Activated T-helper 17 cell treated with anti-CD3 and anti-CD28 coated beads, Interleukin-2, amount 50 U/mL, for 72 hours (primary cell): ENCODE data around the gene CELSR3. TPM values are rescaled to one million over a fixed set of nuclear protein-coding genes. Genes with fewer than 3 reads are reported as not detected.

Experiments
- ATAC-seq: fragments of 150-1000 bp; cut with Tn5 transposase; replicated peaks from 2 replicates; pipeline ENCODE4 v1.10.0; 2021; ENCODE audit warnings: mild to moderate bottlenecking, moderate library complexity
- H3K27ac Mint-ChIP-seq: one replicate; pipeline ENCODE4 v1.8.0; 2022; ENCODE audit warnings: mixed read lengths
- H3K27me3 Mint-ChIP-seq: one replicate; pipeline ENCODE4 v1.8.0; 2022; ENCODE audit warnings: mixed read lengths
- H3K36me3 Mint-ChIP-seq: one replicate; pipeline ENCODE4 v1.8.0; 2022; ENCODE audit warnings: low read depth, mild to moderate bottlenecking, mixed read lengths
- H3K4me1 Mint-ChIP-seq: one replicate; pipeline ENCODE4 v1.8.0; 2022; ENCODE audit warnings: mixed read lengths
- H3K4me3 Mint-ChIP-seq: one replicate; pipeline ENCODE4 v1.8.0; 2022; ENCODE audit warnings: mild to moderate bottlenecking, mixed read lengths
- H3K9me3 Mint-ChIP-seq: one replicate; pipeline ENCODE4 v1.8.0; 2022; ENCODE audit warnings: mixed read lengths
- total RNA-seq, 2 donors: library from RNA; stranded (reverse); gene quantifications; one replicate each; pipeline ENCODE4 v1.2.3, GENCODE V29; 2022

Gene CELSR3
- total RNA-seq, 2 donors from 2014 or later: 20.3 to 27.1 TPM

DNA sequence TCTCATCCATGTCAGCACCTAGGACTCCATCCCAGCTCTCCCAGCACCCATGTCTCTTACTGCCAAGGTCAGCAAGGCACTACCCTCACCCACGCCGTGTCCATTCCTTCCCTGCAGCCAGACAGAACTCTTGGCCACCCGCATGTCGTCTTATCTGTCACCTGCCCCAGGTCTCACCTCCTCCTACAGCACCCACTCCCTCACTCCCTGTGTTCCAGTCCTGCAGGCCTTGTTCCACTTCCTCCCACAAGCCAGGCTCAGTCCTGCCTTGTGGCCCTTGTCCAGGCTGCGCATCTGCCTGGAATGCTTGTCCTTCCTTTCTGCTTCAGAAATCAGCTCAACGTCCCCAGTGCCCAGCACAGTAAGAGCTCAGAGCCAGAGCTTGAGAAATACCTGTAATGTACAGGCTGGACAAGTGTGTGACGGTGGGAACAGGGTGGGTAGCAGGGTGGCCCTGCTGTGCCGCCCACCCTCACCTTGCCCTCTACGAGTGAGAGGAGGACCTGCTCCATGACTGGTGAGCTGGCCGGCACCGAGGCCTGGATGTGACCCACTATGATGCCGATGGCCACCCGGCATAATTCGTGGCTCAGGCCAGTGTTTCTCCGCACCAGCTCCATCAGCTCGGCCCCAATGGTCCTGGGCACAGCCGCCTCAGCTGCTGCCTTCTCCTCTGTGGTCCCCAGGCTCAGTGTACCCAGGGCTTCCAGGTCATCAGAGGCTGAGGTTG, 18.3 kb upstream of the CELSR3 start:
- H3K4me1 Mint-ChIP-seq: peaks cover 35% of the 10 kb centered on the region

DNA sequence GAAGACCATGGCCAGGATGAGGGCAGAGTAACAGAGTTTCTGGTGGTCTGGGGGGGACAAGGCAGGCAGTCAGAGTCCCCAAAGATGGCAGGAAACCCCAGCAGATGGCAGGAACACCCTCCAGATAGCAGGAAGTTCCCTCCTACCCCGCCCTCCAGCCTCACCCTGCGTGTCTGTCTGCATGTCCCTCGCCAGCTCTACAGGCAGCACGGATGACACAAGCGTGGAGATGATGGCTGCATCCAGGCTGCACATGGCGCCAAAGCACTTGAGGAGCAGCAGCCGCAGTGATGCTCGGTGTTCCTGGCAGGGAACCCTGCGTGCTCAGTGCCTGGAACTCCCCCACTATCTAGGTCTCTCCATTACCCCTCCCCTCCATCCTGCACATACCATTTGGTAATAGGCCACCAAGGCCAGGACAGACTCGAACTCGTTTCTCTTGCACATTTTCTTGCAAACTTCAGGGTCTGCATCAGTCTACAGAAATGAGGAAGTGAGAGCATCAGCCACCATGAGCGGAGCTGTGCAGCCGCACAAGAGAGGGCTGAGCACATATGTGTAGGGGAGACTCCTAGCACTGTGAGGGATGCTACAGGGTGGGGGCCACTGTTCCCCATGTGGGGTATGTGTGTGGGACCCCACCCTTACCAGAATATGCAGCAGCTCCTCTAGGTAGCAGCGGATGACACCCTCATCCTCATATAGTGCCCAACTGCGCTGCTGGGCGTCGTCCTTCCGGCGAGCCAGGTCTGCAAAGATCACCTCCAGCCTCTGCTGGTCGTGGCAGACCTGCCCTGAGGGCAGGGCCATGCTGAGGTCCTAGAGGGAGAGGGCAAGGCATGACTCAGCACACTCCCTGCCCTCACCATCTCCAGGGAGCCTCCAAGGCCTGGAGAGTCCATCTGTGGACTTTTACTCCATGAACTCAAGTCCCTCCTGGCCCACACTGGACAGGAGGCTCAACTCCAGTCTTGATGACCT, 17.0 kb upstream of the CELSR3 start:
- H3K4me1 Mint-ChIP-seq: peaks cover 33% of the 10 kb centered on the region
- H3K27me3 Mint-ChIP-seq: no peaks in the 10 kb centered on the region
- H3K4me3 Mint-ChIP-seq: no peak overlapping the region
- no peaks in the 10 kb centered on the region for H3K9me3 Mint-ChIP-seq
- no peak overlapping the region for H3K27ac Mint-ChIP-seq
- H3K36me3 Mint-ChIP-seq: peaks cover 95% of the 10 kb centered on the region
- no peak for ATAC-seq

More for the DNA sequence above, 18.3 kb upstream of the CELSR3 start:
- peaks cover 92% of the 10 kb centered on the region for H3K36me3 Mint-ChIP-seq
- H3K27ac Mint-ChIP-seq: peak overlapping the region; percentile 43
- no peaks in the 10 kb centered on the region for H3K27me3 Mint-ChIP-seq
- ATAC-seq: no peak
- no peak overlapping the region for H3K4me3 Mint-ChIP-seq
- no peaks in the 10 kb centered on the region for H3K9me3 Mint-ChIP-seq

DNA sequence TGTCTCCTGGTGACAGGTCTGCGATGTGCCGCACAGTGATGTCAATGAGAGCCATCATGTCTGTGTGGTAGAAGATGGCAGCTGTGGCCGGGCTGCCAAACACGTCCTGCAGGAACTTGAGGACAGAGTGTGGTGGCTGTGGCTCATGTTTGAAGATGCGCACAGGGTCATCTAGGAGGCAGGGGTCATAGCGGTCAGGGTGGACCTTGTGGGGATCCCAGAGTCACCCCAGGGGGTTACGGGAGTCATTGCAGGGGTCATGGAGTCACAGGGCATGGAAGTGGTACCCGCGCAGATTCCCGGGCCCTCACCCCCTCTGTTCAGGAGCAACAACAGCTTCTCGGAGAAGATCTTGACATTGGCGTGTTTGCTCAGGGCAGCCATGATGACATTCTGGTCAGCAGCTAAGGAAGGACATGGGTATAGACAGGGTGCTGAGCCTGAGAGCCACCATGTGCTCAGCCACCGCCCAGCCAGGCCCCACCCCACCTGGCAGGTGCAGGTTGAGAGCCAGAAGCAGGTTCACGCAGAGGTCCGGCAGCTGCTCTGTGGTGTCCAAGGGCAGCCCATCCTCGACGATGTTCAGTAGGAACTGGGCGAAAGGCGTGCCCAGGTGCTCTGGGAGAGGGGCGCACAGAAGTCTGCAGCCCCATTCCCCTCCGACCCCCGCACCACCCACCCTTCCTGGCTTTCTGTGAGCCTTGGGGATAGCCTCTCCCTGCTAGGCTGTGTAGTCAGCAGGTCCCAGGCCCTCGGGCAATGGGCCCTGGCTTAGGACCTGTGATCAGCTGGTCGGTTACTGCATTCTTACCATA, 16.1 kb upstream of the CELSR3 start:
- Mint-ChIP-seq H3K9me3 (no peaks in the 10 kb centered on the region), H3K27me3 (no peaks in the 10 kb centered on the region), H3K4me1 (peaks cover 27% of the 10 kb centered on the region), H3K27ac (no peak overlapping the region), H3K36me3 (peaks cover 87% of the 10 kb centered on the region), H3K4me3 (no peak overlapping the region)
- ATAC-seq: no peak

DNA sequence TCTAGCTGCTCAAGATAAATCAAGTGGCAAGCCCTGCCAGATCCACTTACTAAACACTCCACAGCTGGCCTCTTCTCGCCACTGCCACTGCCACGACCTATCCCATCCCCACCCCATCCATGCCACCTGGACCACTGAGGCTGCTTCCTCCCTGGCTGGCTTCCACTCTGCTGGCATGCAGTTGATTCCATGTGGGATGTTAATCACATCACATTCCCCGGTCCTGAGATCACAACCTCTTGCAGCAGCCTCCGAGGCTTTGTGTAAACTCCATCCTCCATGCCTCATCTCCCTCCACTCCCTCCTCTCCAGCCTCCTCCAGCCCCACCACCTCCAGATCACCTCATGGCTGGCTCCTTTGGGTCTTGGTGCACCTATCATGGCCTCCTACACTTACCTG, 15.4 kb upstream of the CELSR3 start:
- Mint-ChIP-seq H3K36me3 (peaks cover 88% of the 10 kb centered on the region), H3K4me1 (peaks cover 23% of the 10 kb centered on the region), H3K27ac (no peak overlapping the region), H3K9me3 (no peaks in the 10 kb centered on the region), H3K27me3 (no peaks in the 10 kb centered on the region), H3K4me3 (no peak overlapping the region)
- no peak for ATAC-seq

DNA sequence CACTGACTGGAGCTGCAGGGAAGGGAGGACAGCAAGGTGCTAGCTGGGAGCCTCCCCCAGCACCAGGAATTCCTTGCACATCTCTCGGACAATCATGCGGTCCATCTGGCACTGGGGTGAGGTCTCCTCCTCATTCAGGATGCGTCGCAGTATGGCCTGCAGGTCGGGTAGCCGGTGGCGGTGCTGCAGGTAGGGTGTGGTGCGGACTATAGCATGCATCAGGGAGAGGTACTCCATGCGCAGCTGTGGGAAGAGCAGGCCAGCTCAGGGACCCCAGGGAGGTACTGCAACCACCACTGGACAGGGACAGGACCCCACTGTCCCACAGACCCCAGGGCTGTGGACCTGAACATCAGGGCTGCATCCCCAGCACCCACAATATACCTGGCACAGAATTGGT, 11.8 kb upstream of the CELSR3 start:
- peak; percentile 13 for ATAC-seq
- Mint-ChIP-seq H3K4me1 (peaks cover 15% of the 10 kb centered on the region), H3K36me3 (peaks cover 79% of the 10 kb centered on the region), H3K27me3 (no peaks in the 10 kb centered on the region), H3K9me3 (no peaks in the 10 kb centered on the region), H3K4me3 (no peak overlapping the region), H3K27ac (no peak overlapping the region)

DNA sequence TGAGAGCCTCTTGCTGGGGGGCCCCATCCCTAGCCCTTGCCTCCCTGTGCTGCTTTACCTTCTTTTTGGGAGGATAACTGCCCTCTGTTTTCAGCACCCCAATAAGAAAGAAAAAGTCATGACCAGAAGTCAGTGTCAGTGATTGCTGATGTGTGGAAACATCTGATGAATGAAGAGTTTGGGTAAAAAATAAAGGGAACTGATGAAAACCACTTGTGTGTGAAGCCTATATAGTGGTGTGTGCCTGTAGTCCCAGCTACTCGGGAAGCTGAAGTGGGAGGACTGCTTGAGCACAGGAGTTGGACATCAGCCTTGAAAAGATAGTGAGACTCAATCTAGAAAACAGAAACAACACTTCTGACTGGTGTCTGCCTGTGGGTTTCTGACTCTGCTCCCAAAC, 9.8 kb upstream of the CELSR3 start:
- peaks cover 9% of the 10 kb centered on the region for H3K4me1 Mint-ChIP-seq
- no peak overlapping the region for H3K27ac Mint-ChIP-seq
- H3K9me3 Mint-ChIP-seq: no peaks in the 10 kb centered on the region
- H3K36me3 Mint-ChIP-seq: peaks cover 59% of the 10 kb centered on the region
- ATAC-seq: no peak
- H3K27me3 Mint-ChIP-seq: no peaks in the 10 kb centered on the region
- H3K4me3 Mint-ChIP-seq: no peak overlapping the region

DNA sequence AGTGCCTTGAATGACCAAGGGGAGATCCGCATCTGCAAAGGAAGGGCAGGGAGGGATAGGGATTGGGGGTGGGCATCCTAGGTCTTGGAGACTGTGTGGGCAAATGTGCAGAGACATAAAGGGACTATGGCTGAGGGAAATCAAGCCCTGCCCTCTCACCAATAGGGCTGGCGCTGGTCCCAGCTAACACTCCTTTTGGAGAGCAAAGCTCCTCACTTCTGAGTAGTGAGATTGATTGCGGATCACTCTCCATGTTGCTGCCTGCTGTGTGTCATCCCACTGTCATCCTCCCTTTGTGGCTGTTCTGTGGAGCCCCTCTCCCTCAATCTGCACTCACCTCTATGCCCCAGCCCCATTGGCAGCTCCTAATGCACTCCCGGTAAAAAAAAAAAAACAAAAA, 2.2 kb upstream of the CELSR3 start:
- H3K9me3 Mint-ChIP-seq: no peaks in the 10 kb centered on the region
- peaks cover 14% of the 10 kb centered on the region for H3K4me1 Mint-ChIP-seq
- peaks cover 35% of the 10 kb centered on the region for H3K36me3 Mint-ChIP-seq
- no peak for ATAC-seq
- peaks cover 8% of the 10 kb centered on the region for H3K27me3 Mint-ChIP-seq
- no peak overlapping the region for H3K4me3 Mint-ChIP-seq
- H3K27ac Mint-ChIP-seq: no peak overlapping the region

DNA sequence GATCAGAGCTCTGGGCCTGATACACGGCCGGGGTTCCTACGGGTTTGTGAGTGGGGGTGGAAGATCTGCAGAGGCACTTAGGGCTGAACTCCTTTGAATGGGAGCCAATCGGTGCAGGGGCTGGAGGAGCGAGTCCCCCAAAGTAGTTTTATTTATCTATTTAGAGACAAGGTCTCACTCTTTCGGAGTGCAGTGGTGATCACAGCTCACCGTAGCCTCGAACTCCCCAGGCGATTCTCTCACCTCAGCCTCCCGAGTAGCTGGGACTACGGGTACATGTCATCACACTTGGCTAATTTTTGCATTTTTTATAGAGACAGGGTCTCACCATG, 1.6 kb upstream of the CELSR3 start:
- Mint-ChIP-seq H3K4me1 (peaks cover 14% of the 10 kb centered on the region), H3K4me3 (peak overlapping the region; percentile 90), H3K27ac (no peak overlapping the region), H3K27me3 (peaks cover 8% of the 10 kb centered on the region), H3K36me3 (peaks cover 31% of the 10 kb centered on the region), H3K9me3 (no peaks in the 10 kb centered on the region)
- no peak for ATAC-seq

DNA sequence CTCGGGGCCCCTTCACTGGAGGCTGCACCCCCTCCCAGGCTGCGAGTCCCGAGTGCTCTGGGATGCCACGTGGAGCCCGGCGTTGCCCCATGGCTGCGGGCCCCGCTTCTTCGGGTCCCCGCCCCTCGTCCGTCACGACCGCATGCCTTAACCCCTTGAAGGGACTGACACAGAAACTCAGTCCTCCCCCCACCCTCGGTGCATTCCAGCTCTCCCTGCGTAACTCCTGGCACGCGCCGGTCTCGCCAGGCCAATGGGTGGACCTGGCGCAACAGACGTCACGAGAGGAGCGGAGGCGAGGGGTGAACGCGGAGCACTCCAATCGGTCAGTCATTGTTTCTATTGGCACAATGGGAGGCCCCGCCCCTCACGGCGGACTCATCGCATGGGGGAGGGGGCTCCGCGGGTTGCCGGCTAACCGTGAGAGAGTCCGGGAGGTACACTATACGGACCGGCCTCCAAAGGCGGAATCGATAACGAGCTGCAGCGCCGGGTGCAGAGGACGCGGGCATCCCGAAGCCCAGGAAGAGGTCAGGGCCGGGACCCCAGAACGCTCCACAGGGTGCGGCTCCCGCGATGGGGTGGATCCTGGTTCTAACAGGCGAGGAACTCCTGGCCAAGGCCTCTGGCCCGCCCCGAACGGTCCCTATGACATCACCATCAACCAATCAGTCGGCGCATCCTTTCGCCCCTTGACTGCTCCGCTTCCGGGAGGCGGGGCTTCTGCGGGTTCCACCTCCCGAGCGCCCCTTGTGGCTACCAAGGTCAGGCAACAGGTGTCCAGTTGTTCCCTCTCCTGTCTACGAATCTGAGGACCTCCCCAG, 1.0 kb upstream of the CELSR3 start:
- ATAC-seq: peak; percentile 91
- H3K27ac Mint-ChIP-seq: peak overlapping the region; percentile 96
- peaks cover 8% of the 10 kb centered on the region for H3K27me3 Mint-ChIP-seq
- peaks cover 18% of the 10 kb centered on the region for H3K4me1 Mint-ChIP-seq
- H3K36me3 Mint-ChIP-seq: peaks cover 31% of the 10 kb centered on the region
- peak overlapping the region; percentile 90 for H3K4me3 Mint-ChIP-seq
- no peaks in the 10 kb centered on the region for H3K9me3 Mint-ChIP-seq

DNA sequence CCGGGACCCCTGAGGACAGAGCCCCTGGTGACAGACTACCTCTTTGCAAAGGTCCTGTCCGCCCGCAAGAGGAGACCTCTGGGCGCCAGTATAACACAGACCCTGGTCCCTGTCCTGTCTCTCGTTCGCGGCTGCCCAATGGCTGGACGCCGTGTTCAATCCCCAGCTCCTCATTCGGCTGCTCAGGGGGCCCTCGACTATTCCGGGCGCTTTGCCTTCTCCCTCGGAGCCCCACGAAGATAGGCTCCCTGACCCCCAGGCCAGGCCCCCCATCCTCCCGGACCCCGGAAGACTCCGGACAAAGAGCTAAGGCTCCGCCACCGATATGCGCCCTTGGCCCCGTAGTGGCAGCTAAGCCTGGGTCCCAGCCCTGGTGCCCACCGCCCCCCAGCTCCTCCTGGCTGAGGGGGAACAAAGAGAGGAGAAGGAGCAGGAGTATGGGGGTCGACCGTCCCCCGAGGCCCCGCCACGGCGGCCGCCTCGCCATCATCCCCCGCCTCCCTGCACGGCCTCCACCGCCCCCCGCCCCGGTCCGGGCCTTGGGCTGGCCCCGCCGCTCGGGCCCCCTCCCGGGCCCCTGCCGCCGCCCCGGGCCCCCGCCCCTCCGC, 437 bp downstream of the CELSR3 start:
- Mint-ChIP-seq H3K27me3 (peaks cover 8% of the 10 kb centered on the region), H3K4me3 (peak overlapping the region; percentile 90), H3K36me3 (peaks cover 31% of the 10 kb centered on the region), H3K9me3 (no peaks in the 10 kb centered on the region), H3K27ac (no peak overlapping the region), H3K4me1 (peaks cover 19% of the 10 kb centered on the region)
- ATAC-seq: no peak

DNA sequence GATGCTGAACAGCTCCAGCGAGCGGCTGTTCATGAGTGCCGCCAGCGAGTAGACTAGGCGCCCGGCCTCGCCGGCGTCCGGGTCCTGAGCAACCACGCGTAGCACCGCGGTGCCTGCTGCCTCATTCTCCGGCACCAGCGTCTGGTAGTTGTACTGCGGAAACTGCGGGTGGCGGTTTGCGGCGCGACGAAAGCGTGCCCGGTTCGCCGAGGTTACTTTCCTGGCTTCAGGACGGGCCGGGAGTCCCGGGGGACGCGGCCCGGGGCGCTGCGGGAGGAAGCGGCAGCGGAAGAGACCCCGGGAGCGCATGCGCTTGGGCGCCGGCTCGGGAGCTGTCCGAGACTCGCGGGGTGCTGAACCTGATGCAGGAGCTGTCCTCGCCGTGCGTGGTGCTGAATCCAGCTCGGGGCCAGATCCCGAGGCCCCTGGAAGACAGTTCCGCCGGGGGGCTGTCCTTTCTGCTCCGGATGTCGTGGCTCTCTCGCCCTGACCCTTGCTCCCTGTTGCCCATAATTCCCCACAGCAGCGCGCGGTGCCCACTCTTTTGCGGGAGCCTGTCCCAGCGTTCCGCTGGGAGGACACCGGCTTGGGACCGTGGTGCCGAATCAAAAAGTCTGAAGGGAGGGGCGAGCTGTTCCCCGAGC, 1.1 kb downstream of the CELSR3 start:
- Mint-ChIP-seq H3K36me3 (peaks cover 28% of the 10 kb centered on the region), H3K4me1 (peaks cover 19% of the 10 kb centered on the region), H3K27me3 (peaks cover 8% of the 10 kb centered on the region), H3K27ac (no peak overlapping the region), H3K4me3 (peak overlapping the region; percentile 90), H3K9me3 (no peaks in the 10 kb centered on the region)
- no peak for ATAC-seq

DNA sequence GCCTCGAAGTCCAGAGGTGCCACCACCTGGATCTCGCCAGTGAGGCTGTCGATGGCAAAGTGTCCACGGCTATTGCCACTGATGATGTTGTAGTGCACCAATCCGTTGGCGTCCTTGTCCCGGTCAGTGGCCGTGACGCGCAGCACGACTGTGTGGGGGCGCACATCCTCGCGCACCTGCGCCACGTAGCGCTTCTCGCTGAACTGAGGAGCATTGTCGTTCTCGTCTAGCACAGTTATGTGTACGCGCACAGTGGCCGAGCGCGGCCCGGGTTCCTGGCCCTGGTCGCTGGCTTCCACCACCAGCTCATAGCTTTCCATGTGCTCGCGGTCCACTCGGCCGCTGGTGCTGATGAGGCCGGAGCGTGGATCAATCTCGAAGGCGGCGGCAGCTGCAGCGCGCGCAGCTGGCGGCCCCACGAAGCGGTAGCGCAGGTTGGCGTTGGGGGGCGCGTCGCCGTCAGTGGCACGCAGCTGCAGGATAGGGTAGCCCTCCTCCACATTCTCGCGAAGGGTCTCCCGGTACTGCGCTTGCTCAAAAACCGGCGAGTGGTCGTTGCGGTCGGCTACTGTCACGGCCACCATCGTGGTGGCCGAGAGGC, 1.8 kb downstream of the CELSR3 start:
- Mint-ChIP-seq H3K4me3 (peak overlapping the region; percentile 90), H3K4me1 (peaks cover 19% of the 10 kb centered on the region), H3K27ac (no peak overlapping the region), H3K9me3 (no peaks in the 10 kb centered on the region), H3K27me3 (peaks cover 8% of the 10 kb centered on the region), H3K36me3 (peaks cover 23% of the 10 kb centered on the region)
- no peak for ATAC-seq

DNA sequence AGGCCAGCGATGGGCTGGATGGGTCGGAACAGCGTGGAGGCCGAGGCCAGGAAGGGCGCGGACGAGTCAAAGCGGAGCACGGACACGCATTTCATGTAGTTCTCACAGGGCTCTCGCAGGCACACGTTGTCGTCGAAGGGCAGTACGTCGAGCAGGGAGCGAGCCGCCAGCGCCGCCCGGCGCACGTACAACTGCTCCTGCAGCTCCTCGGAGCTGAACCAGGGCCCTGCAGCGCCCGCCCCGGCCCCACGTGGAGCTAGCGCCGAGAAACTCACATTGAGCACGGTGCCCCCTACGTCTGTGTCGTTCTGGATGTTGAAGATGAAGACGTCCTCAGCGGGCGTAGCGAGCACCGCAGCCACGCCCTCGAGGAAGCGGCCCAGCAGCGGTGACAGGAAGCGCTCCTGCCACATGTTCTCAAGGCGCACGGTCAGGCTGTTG, 5.8 kb downstream of the CELSR3 start:
- no peaks in the 10 kb centered on the region for H3K9me3 Mint-ChIP-seq
- H3K4me3 Mint-ChIP-seq: peak overlapping the region; percentile 81
- no peaks in the 10 kb centered on the region for H3K27me3 Mint-ChIP-seq
- peaks cover 37% of the 10 kb centered on the region for H3K36me3 Mint-ChIP-seq
- ATAC-seq: peak; percentile 25
- H3K27ac Mint-ChIP-seq: peak overlapping the region; percentile 54
- H3K4me1 Mint-ChIP-seq: peaks cover 10% of the 10 kb centered on the region
